Natural killer cell (primary cell): Measurements from ENCODE around the gene IGFBP3. TPM values are rescaled to one million over a fixed set of nuclear protein-coding genes. Genes with fewer than 3 reads are reported as not detected.

Source experiments
- ATAC-seq, 3 donors: fragments of 150-1000 bp in 2 of 3; fragments of 200-7000 bp in 1 of 3; cut with Tn5 transposase; 1 replicate in 1 of 3; 2 replicates in 2 of 3; pipeline ENCODE4 v1.10.0; 2021; ENCODE audit warnings: mild to moderate bottlenecking in 2 of 3, moderate library complexity in 2 of 3
- DNase-seq, 2 donors: peaks; one replicate each; pipeline versions ENCODE4 v3.0.0 to v3.0.0-alpha.2; 2013 to 2021; ENCODE audit warnings: mixed read lengths in 1 of 2
- H3K27ac ChIP-seq: one replicate; pipeline ENCODE4 v1.5.1; 2013; ENCODE audit warnings: mild to moderate bottlenecking, low read length
- H3K27me3 ChIP-seq: one replicate; pipeline ENCODE4 v1.6.1; 2013; ENCODE audit warnings: low read length; ENCODE audit not compliant: control insufficient read depth, insufficient read depth
- H3K36me3 ChIP-seq: one replicate; pipeline ENCODE4 v1.6.1; 2013; ENCODE audit warnings: low read length; ENCODE audit not compliant: control insufficient read depth, insufficient read depth
- H3K4me1 ChIP-seq: one replicate; pipeline ENCODE4 v1.6.1; 2013; ENCODE audit warnings: low read length; ENCODE audit not compliant: control insufficient read depth, insufficient read depth
- H3K4me3 ChIP-seq: one replicate; pipeline ENCODE4 v1.5.1; 2013; ENCODE audit warnings: low read length
- H3K9me3 ChIP-seq: one replicate; pipeline ENCODE4 v1.6.1; 2013; ENCODE audit warnings: low read length; ENCODE audit not compliant: control insufficient read depth, insufficient read depth
- H3K27ac Mint-ChIP-seq, 2 donors: one replicate each; pipeline ENCODE4 v1.8.0; 2022; ENCODE audit warnings: mild to moderate bottlenecking in 2 of 2, mixed read lengths in 2 of 2, moderate library complexity in 1 of 2
- H3K27me3 Mint-ChIP-seq, 2 donors: one replicate each; pipeline ENCODE4 v1.8.0; 2022; ENCODE audit warnings: low read depth in 2 of 2, mixed read lengths in 2 of 2
- H3K36me3 Mint-ChIP-seq: one replicate; pipeline ENCODE4 v1.8.0; 2022; ENCODE audit warnings: mixed read lengths
- H3K4me1 Mint-ChIP-seq, 2 donors: one replicate each; pipeline ENCODE4 v1.8.0; 2022; ENCODE audit warnings: mixed read lengths in 2 of 2
- H3K4me3 Mint-ChIP-seq: one replicate; pipeline ENCODE4 v1.8.0; 2022; ENCODE audit warnings: mild to moderate bottlenecking, moderate library complexity, mixed read lengths
- H3K9me3 Mint-ChIP-seq, 2 donors: one replicate each; pipeline ENCODE4 v1.8.0; 2022; ENCODE audit warnings: mixed read lengths in 2 of 2
- WGBS: methylation state at CpG from one replicate; pipeline ENCODE4 v1.1.7; 2013; ENCODE audit warnings: missing lambda C conversion rate; ENCODE audit not compliant: insufficient coverage; 5-methylcytosine and 5-hydroxymethylcytosine counted together
- intact Hi-C: fragments of 100-400 bp; cut with micrococcal nuclease; formaldehyde crosslinking; loops from one replicate; pipeline ENCODE4 v1.14.2; 2022
- total RNA-seq, 4 donors: library from RNA; stranded (reverse); fragments of 120-200 nt in 1 of 4; gene quantifications; one replicate each; pipeline versions ENCODE4 v1.2.3 to v1.2.4, GENCODE V29; 2013 to 2022
- TF ChIP-seq, protein P1 (sequence below): fragments of 200-600 bp; IDR thresholded peaks from one replicate; pipeline ENCODE4 v1.8.0; 2022; ENCODE audit warnings: antibody characterized with exemption

IGFBP3 gene
- total RNA-seq, 3 donors from 2014 or later (not counting 1 experiment from before 2014, with no cell fraction given), result 0.39 to 10.2 (median 1.2) TPM

DNA sequence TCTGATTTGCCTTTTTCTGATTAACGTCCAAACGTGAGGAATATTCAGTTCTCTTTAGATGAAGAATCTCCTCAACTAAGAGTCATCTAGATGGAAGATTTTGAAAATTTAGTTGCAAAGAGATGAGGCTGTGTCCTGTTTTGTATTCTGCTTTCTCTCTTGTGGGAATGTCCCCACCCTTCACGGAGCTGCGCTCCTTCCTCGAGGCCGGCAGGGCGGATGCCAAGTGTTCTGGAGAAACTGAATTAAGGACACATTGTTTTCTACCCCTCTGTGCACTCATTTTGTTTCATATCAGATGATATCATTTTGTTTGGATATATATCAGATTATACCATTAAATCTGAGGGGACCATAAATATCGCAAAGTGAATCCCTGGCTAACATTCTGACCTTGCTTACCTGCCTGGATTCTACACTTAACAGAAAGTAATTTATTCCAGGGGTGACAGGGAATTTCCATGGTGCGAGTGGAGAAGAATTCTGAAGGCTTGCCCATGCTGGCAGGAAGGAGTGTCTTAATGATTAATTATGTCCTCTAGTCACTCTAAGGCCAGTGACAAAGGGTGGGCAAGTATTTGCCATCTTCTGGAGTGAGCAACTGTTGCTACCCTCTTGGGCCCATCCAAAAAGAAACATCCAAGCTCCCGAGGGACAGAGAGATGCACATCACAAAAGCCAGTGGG, 47.9 kb upstream of the IGFBP3 start:
- DNase-seq (no peak), ATAC-seq (no peak)
- H3K36me3 Mint-ChIP-seq, result no peaks in the 10 kb centered on the region
- peaks cover 7% of the 10 kb centered on the region for H3K4me1 ChIP-seq
- H3K4me3 Mint-ChIP-seq, result no peak overlapping the region
- TF ChIP-seq, protein P1, sequence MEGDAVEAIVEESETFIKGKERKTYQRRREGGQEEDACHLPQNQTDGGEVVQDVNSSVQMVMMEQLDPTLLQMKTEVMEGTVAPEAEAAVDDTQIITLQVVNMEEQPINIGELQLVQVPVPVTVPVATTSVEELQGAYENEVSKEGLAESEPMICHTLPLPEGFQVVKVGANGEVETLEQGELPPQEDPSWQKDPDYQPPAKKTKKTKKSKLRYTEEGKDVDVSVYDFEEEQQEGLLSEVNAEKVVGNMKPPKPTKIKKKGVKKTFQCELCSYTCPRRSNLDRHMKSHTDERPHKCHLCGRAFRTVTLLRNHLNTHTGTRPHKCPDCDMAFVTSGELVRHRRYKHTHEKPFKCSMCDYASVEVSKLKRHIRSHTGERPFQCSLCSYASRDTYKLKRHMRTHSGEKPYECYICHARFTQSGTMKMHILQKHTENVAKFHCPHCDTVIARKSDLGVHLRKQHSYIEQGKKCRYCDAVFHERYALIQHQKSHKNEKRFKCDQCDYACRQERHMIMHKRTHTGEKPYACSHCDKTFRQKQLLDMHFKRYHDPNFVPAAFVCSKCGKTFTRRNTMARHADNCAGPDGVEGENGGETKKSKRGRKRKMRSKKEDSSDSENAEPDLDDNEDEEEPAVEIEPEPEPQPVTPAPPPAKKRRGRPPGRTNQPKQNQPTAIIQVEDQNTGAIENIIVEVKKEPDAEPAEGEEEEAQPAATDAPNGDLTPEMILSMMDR, result no peak
- no peak overlapping the region for H3K27ac ChIP-seq
- no peaks in the 10 kb centered on the region for H3K27me3 Mint-ChIP-seq
- intact Hi-C loops, result no loop called here
- 85% methylated on average over 7 of the region's 10 CpGs for WGBS
- H3K4me1 Mint-ChIP-seq, result peaks cover 0 to 8% of the 10 kb centered on the region in 2 donors
- no peaks in the 10 kb centered on the region for H3K36me3 ChIP-seq
- no peaks in the 10 kb centered on the region for H3K9me3 Mint-ChIP-seq
- H3K9me3 ChIP-seq, result no peaks in the 10 kb centered on the region
- no peak overlapping the region for H3K27ac Mint-ChIP-seq
- H3K27me3 ChIP-seq, result no peaks in the 10 kb centered on the region
- H3K4me3 ChIP-seq, result no peak overlapping the region

DNA sequence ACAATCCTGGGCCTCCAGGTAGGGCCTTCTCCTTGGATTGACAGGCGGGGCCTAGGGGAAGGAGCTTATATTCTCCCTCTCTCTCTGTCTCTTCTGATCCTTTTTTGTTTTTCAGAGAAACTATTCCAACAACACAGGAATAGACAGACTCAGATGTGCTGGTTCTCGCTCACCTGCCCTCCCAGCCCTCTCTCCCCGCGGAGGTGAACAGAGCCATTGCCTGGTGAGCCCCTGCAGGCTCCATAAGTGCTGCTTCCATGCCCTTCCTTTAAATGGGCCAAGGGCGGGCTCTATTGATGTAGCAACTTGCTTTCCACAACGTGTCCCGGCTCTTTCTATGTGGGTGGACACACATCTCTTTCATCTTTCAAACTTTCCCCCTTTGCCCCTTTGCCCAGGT, 47.2 kb upstream of the IGFBP3 start:
- Histone ChIP-seq H3K27ac (no peak overlapping the region), H3K4me3 (no peak overlapping the region), H3K9me3 (no peaks in the 10 kb centered on the region), H3K27me3 (no peaks in the 10 kb centered on the region), H3K4me1 (peaks cover 7% of the 10 kb centered on the region), H3K36me3 (no peaks in the 10 kb centered on the region)
- no peak overlapping the region for H3K27ac Mint-ChIP-seq
- WGBS, result 85% methylated on average over 7 of the region's 7 CpGs
- DNase-seq, result no peak
- TF ChIP-seq, protein P1, result no peak
- no peaks in the 10 kb centered on the region for H3K36me3 Mint-ChIP-seq
- H3K4me1 Mint-ChIP-seq, result peaks cover 0 to 8% of the 10 kb centered on the region in 2 donors
- no peak overlapping the region for H3K4me3 Mint-ChIP-seq
- H3K27me3 Mint-ChIP-seq, result no peaks in the 10 kb centered on the region
- no peak for ATAC-seq
- H3K9me3 Mint-ChIP-seq, result no peaks in the 10 kb centered on the region
- intact Hi-C loops, result no loop called here

DNA sequence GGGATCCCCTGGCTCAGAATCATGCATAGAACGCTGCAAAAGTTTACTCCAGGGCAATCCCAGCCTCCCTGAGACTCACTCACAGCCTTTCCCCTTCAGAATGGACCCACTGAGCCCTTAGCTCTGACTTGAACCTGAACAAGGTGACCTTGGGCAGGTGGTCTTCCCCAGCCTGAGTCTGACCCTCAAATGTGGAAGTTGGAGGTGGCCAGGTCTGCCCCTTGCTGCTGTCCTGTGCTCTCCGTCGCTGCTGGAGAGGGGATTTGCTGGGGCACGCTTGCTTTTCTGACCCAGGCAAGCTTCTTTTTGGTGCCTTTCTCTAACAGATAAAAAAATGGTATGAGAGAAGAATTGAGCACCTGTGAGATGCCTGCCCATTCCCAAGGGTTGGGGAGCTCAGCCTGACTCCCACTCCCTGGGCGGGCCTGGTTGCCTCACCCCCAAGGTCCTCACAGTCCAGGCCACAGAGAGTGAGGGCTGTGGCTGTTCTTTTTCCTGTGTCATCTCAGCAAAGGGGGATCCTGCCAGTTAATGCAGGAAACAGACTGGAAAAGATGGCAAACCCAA, 46.6 kb upstream of the IGFBP3 start:
- peaks cover 0 to 2% of the 10 kb centered on the region in 2 donors for H3K4me1 Mint-ChIP-seq
- no peak for ATAC-seq
- H3K36me3 Mint-ChIP-seq, result no peaks in the 10 kb centered on the region
- H3K9me3 ChIP-seq, result no peaks in the 10 kb centered on the region
- peaks cover 4% of the 10 kb centered on the region for H3K4me1 ChIP-seq
- no peak overlapping the region for H3K27ac ChIP-seq
- no peak overlapping the region for H3K4me3 Mint-ChIP-seq
- TF ChIP-seq, protein P1, result no peak
- H3K4me3 ChIP-seq, result no peak overlapping the region
- DNase-seq, result no peak
- no peaks in the 10 kb centered on the region for H3K27me3 Mint-ChIP-seq
- 85% methylated on average over 5 of the region's 5 CpGs for whole genome bisulfite sequencing
- H3K27me3 ChIP-seq, result no peaks in the 10 kb centered on the region
- H3K36me3 ChIP-seq, result no peaks in the 10 kb centered on the region
- intact Hi-C loops, result no loop called here
- no peaks in the 10 kb centered on the region for H3K9me3 Mint-ChIP-seq
- no peak overlapping the region for H3K27ac Mint-ChIP-seq
